ENCODE measurements around the gene ABCC12. TPM values are rescaled to one million over a fixed set of nuclear protein-coding genes. Genes with fewer than 3 reads are reported as not detected.
"Not testable (repeated sequence)": the region's sequence is repeated elsewhere in the genome, so short reads cannot be mapped to it uniquely, and the experiment has no call there.

The ABCC12 gene
- polyA plus RNA-seq, 1 donor from 2014 or later = not detected

DNA sequence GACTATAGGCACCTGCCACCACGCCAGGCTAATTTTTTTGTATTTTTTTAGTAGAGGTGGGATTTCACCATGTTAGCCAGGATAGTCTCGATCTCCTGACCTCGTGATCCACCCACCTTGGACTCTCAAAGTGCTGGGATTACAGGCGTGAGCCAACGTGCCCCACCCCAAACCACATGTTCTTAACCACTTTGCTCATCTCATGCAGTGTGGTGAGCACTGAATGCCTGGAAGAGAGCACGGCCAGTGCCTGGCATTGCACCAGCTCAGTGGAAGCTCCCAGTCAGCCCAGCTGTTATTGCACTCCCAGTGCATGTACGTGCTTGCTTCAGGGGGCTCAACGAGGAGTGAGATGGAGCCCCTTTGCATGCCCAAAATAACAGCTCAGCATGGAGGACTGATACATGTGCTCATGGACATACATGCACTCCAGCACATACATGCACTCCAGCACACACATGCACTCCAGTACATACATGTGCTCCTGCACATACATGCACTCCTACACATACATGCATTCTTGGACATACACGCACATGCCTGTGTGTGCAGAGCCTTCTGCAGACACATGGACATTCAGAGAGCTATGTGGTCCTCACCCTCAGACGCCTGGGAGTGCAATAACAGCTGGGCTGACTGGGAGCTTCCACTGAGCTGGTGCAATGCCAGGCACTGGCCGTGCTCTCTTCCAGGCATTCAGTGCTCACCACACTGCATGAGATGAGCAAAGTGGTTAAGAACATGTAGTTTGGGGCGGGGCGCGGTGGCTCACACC lies 26.1 kb upstream of the ABCC12 start:
- not testable (repeated sequence) for H3K79me2 ChIP-seq (replicated peaks; ENCODE audit: insufficient read depth, low read length); H3K9ac ChIP-seq (ENCODE audit: low read length); H3K27ac ChIP-seq (ENCODE audit: low read length); H3F3A ChIP-seq (ENCODE audit: insufficient read depth, low read length, poor library complexity, severe bottlenecking); H3K27me3 ChIP-seq (ENCODE audit: insufficient read depth, low read depth, low read length); H3K36me3 ChIP-seq (ENCODE audit: insufficient read depth, low read length); H3K9me2 ChIP-seq (ENCODE audit: insufficient read depth, low read length); H2AFZ ChIP-seq (ENCODE audit: low read depth, low read length); H3K9me3 ChIP-seq (ENCODE audit: low read length); H4K20me1 ChIP-seq (ENCODE audit: insufficient read depth); H3K4me2 ChIP-seq (ENCODE audit: low read length); H3K4me3 ChIP-seq (ENCODE audit: low read length)

DNA sequence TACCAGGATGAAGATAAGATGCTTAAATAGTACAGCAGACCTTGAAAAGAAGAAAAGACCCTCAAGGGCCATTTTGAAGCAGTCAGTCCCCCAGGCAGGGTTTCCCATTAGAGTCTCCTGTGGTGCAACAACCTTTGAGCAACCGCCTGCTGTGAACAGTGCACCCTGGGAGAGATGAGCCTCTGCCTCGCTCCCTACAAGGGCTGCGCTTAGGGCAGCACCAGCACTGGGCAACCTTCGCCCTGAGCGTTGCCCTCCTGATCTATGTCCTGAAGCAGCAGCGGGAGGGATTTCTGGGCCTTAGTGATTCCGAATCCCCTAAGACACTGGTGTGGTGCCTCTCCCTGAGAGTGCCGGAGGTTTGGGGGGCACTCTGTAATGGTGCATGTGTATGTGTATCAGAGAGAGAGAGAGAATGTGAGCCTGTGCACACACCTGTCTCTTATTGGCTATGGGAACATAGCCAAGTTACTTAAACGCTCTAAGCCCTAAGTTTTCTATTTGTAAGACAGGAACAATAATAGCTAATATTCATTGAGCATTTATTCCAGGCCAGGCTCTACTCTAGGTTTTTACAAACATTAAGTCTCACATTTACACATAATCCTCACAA lies 25.2 kb upstream of the ABCC12 start:
- Histone ChIP-seq H3K79me2 (replicated peaks; ENCODE audit: insufficient read depth, low read length) (no peaks in the 10 kb centered on the region), H3F3A (ENCODE audit: insufficient read depth, low read length, poor library complexity, severe bottlenecking) (no peaks in the 10 kb centered on the region), H3K9me3 (ENCODE audit: low read length) (no peaks in the 10 kb centered on the region), H3K27me3 (ENCODE audit: insufficient read depth, low read depth, low read length) (no peaks in the 10 kb centered on the region), H3K9me2 (ENCODE audit: insufficient read depth, low read length) (no peaks in the 10 kb centered on the region), H3K36me3 (ENCODE audit: insufficient read depth, low read length) (no peaks in the 10 kb centered on the region), H3K4me3 (ENCODE audit: low read length) (no peak overlapping the region), H4K20me1 (ENCODE audit: insufficient read depth) (no peaks in the 10 kb centered on the region), H3K9ac (ENCODE audit: low read length) (no peak overlapping the region), H2AFZ (ENCODE audit: low read depth, low read length) (no peak overlapping the region), H3K4me2 (ENCODE audit: low read length) (no peak overlapping the region), H3K27ac (ENCODE audit: low read length) (no peak overlapping the region)
- no peak for TF ChIP-seq POLR2AphosphoS5 (IDR thresholded peaks at IDR 0.05)

GRCh38 chr16:48176635-48177408 lies 21.0 kb upstream of the ABCC12 start:
- H3K4me3 ChIP-seq (ENCODE audit: low read length) = no peak overlapping the region
- H2AFZ ChIP-seq (ENCODE audit: low read depth, low read length) = no peak overlapping the region
- H3F3A ChIP-seq (ENCODE audit: insufficient read depth, low read length, poor library complexity, severe bottlenecking) = no peaks in the 10 kb centered on the region
- H3K4me2 ChIP-seq (ENCODE audit: low read length) = no peak overlapping the region
- no peaks in the 10 kb centered on the region for H3K79me2 ChIP-seq (replicated peaks; ENCODE audit: insufficient read depth, low read length)
- H3K9me3 ChIP-seq (ENCODE audit: low read length) = no peaks in the 10 kb centered on the region
- H4K20me1 ChIP-seq (ENCODE audit: insufficient read depth) = no peaks in the 10 kb centered on the region
- H3K27ac ChIP-seq (ENCODE audit: low read length) = no peak overlapping the region
- no peak overlapping the region for H3K9ac ChIP-seq (ENCODE audit: low read length)
- H3K9me2 ChIP-seq (ENCODE audit: insufficient read depth, low read length) = no peaks in the 10 kb centered on the region
- H3K27me3 ChIP-seq (ENCODE audit: insufficient read depth, low read depth, low read length) = no peaks in the 10 kb centered on the region
- no peaks in the 10 kb centered on the region for H3K36me3 ChIP-seq (ENCODE audit: insufficient read depth, low read length)
- TF ChIP-seq SMC3 (conservative IDR thresholded peaks at IDR 0.05; ENCODE audit: poor library complexity) = no peak
- no peak for TF ChIP-seq MXI1 (conservative IDR thresholded peaks at IDR 0.05; ENCODE audit: poor library complexity, severe bottlenecking)
- TF ChIP-seq EP300 (conservative IDR thresholded peaks at IDR 0.05; ENCODE audit: poor library complexity, severe bottlenecking) = no peak
- TF ChIP-seq EZH2 (IDR thresholded peaks at IDR 0.05; ENCODE audit: borderline replicate concordance, insufficient read depth, low read length, poor library complexity, severe bottlenecking) = no peak
- TF ChIP-seq REST (IDR thresholded peaks at IDR 0.05; ENCODE audit: borderline replicate concordance) = no peak
- no peak for TF ChIP-seq POLR2AphosphoS5 (IDR thresholded peaks at IDR 0.05)

All from neural cell (in vitro differentiated cells).